Measurements from ENCODE around the gene TTR.

The TTR gene

DNA sequence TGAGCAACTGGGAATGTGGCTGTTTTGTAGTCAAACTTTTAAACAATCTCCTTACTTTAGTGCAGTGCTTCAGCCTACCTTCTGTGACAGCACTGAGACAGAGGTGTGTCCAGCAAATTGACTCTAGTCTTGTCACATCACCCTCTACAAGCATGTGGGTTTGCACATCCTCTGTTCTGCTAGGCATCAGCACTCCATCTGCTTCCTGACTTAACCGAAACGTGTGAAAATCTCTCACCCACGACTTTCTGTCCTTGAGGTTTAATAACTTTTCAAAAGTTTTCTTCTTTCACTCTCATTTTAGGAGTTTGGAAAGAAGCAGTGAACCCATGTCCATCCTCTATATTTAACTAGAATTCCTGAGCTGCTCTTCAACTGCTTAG is 42.6 kb downstream of the TTR start:
- Histone ChIP-seq H3K14ac (ENCODE audit: low read length) (no peak overlapping the region), H2AK5ac (ENCODE audit: low read depth, low read length) (no peak overlapping the region), H4K8ac (ENCODE audit: low read depth, low read length) (no peak overlapping the region), H2BK15ac (ENCODE audit: low read length) (no peak overlapping the region), H3K27ac (replicated peaks; ENCODE audit: low read length) (no peak overlapping the region), H3K36me3 (replicated peaks in 1 of 2; ENCODE audit: control insufficient read depth in 2 of 2, insufficient read depth in 2 of 2, low read length in 2 of 2) (peaks cover 4 to 28% of the 10 kb centered on the region in 2 donors), H3K18ac (ENCODE audit: low read length) (no peak overlapping the region), H2BK5ac (ENCODE audit: low read length) (no peak overlapping the region), H3K4ac (ENCODE audit: low read length) (no peak overlapping the region), H3K4me1 (ENCODE audit: control insufficient read depth in 2 of 2, insufficient read depth in 1 of 2, low read depth in 1 of 2, low read length in 2 of 2) (no peaks in the 10 kb centered on the region), H3K9ac (ENCODE audit: low read depth, low read length, poor library complexity) (no peak overlapping the region), H3K79me1 (ENCODE audit: low read depth, low read length) (no peaks in the 10 kb centered on the region), H3K9me3 (replicated peaks in 1 of 2; ENCODE audit: control insufficient read depth in 2 of 2, insufficient read depth in 1 of 2, low read depth in 1 of 2, low read length in 2 of 2) (peaks cover 0 to 5% of the 10 kb centered on the region in 2 donors), H3K4me3 (ENCODE audit: low read length in 2 of 2) (no peak overlapping the region), H3K27me3 (ENCODE audit: control insufficient read depth in 3 of 3, insufficient read depth in 3 of 3, low read depth in 1 of 3, low read length in 3 of 3) (no peaks in the 10 kb centered on the region), H3K4me2 (ENCODE audit: insufficient read depth, low read length, poor library complexity, severe bottlenecking) (no peak overlapping the region), H2BK12ac (ENCODE audit: low read length) (no peak overlapping the region), H2AFZ (ENCODE audit: low read length) (no peak overlapping the region), H4K91ac (ENCODE audit: low read depth, low read length, poor library complexity) (no peak overlapping the region), H2BK120ac (ENCODE audit: low read depth, low read length) (no peak overlapping the region), H3K23ac (ENCODE audit: low read depth, low read length, poor library complexity) (no peak overlapping the region)
- WGBS, 2 donors (ENCODE audit: extremely low coverage in 2 of 2, insufficient read length in 2 of 2, insufficient replicate concordance in 1 of 2) = no CpG with 5 or more reads among the region's 3 CpGs
- DNase-seq (ENCODE audit: low spot score) = no peak

DNA sequence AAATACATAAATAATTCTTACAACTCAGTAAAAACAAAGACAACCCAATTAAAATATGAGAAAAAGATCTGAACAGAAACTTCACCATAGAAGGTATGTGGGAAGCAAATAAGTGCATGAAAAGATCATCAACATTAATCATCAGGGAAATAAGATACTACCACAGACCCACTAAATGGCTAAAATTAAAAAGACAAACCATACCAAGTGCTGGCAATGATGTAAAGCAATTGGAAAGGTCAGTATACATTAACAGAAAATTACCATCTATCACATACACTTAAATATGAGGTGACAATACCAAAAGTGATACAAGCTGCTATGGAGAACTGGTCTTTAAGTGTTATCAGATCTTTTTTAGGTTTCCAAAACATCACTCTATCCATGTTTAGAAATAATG is 44.7 kb downstream of the TTR start:
- Histone ChIP-seq H3K9ac (ENCODE audit: low read depth, low read length, poor library complexity) (no peak overlapping the region), H3K23ac (ENCODE audit: low read depth, low read length, poor library complexity) (no peak overlapping the region), H3K4ac (ENCODE audit: low read length) (no peak overlapping the region), H3K27ac (replicated peaks; ENCODE audit: low read length) (no peak overlapping the region), H4K8ac (ENCODE audit: low read depth, low read length) (no peak overlapping the region), H3K4me1 (ENCODE audit: control insufficient read depth in 2 of 2, insufficient read depth in 1 of 2, low read depth in 1 of 2, low read length in 2 of 2) (no peaks in the 10 kb centered on the region), H2BK120ac (ENCODE audit: low read depth, low read length) (no peak overlapping the region), H2AFZ (ENCODE audit: low read length) (no peak overlapping the region), H3K27me3 (ENCODE audit: control insufficient read depth in 3 of 3, insufficient read depth in 3 of 3, low read depth in 1 of 3, low read length in 3 of 3) (no peaks in the 10 kb centered on the region), H4K91ac (ENCODE audit: low read depth, low read length, poor library complexity) (no peak overlapping the region), H2BK5ac (ENCODE audit: low read length) (no peak overlapping the region), H2AK5ac (ENCODE audit: low read depth, low read length) (no peak overlapping the region), H3K79me1 (ENCODE audit: low read depth, low read length) (no peaks in the 10 kb centered on the region), H3K4me2 (ENCODE audit: insufficient read depth, low read length, poor library complexity, severe bottlenecking) (no peak overlapping the region), H3K9me3 (replicated peaks in 1 of 2; ENCODE audit: control insufficient read depth in 2 of 2, insufficient read depth in 1 of 2, low read depth in 1 of 2, low read length in 2 of 2) (peaks cover 0 to 5% of the 10 kb centered on the region in 2 donors), H2BK15ac (ENCODE audit: low read length) (no peak overlapping the region), H3K18ac (ENCODE audit: low read length) (no peak overlapping the region), H3K36me3 (replicated peaks in 1 of 2; ENCODE audit: control insufficient read depth in 2 of 2, insufficient read depth in 2 of 2, low read length in 2 of 2) (peaks cover 0 to 21% of the 10 kb centered on the region in 2 donors), H3K14ac (ENCODE audit: low read length) (no peak overlapping the region), H2BK12ac (ENCODE audit: low read length) (no peak overlapping the region), H3K4me3 (ENCODE audit: low read length in 2 of 2) (no peak overlapping the region)
- DNase-seq (ENCODE audit: low spot score) = no peak

DNA sequence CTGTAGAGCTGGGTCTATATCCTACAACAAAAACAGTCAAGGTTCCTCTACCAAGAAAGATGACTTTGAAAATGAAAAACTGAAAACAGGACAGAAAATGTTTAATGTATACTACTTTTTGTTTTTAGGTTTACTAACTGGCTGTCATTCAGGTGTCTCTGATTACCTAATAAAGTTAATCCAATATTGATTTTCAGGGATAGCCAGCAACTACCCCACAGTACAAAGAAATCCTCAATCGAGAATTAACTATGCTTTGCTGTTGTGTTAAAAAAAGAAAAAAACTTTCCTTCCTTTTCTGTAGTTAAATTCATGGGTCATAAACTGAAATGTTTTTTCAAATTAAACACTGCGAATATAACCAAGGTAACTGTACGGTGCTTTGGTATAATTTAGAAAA is 45.8 kb downstream of the TTR start:
- Histone ChIP-seq H3K23ac (ENCODE audit: low read depth, low read length, poor library complexity) (no peak overlapping the region), H2BK5ac (ENCODE audit: low read length) (no peak overlapping the region), H3K27ac (replicated peaks; ENCODE audit: low read length) (no peak overlapping the region), H3K9me3 (replicated peaks in 1 of 2; ENCODE audit: control insufficient read depth in 2 of 2, insufficient read depth in 1 of 2, low read depth in 1 of 2, low read length in 2 of 2) (peaks cover 0 to 5% of the 10 kb centered on the region in 2 donors), H3K9ac (ENCODE audit: low read depth, low read length, poor library complexity) (no peak overlapping the region), H2AFZ (ENCODE audit: low read length) (no peak overlapping the region), H2AK5ac (ENCODE audit: low read depth, low read length) (no peak overlapping the region), H3K27me3 (ENCODE audit: control insufficient read depth in 3 of 3, insufficient read depth in 3 of 3, low read depth in 1 of 3, low read length in 3 of 3) (no peaks in the 10 kb centered on the region), H3K14ac (ENCODE audit: low read length) (no peak overlapping the region), H4K8ac (ENCODE audit: low read depth, low read length) (no peak overlapping the region), H2BK15ac (ENCODE audit: low read length) (no peak overlapping the region), H3K4me1 (ENCODE audit: control insufficient read depth in 2 of 2, insufficient read depth in 1 of 2, low read depth in 1 of 2, low read length in 2 of 2) (no peaks in the 10 kb centered on the region), H3K4me2 (ENCODE audit: insufficient read depth, low read length, poor library complexity, severe bottlenecking) (no peak overlapping the region), H2BK120ac (ENCODE audit: low read depth, low read length) (no peak overlapping the region), H3K4ac (ENCODE audit: low read length) (no peak overlapping the region), H3K18ac (ENCODE audit: low read length) (no peak overlapping the region), H3K36me3 (replicated peaks in 1 of 2; ENCODE audit: control insufficient read depth in 2 of 2, insufficient read depth in 2 of 2, low read length in 2 of 2) (peaks cover 0 to 23% of the 10 kb centered on the region in 2 donors), H4K91ac (ENCODE audit: low read depth, low read length, poor library complexity) (no peak overlapping the region), H3K4me3 (ENCODE audit: low read length in 2 of 2) (no peak overlapping the region), H3K79me1 (ENCODE audit: low read depth, low read length) (no peaks in the 10 kb centered on the region), H2BK12ac (ENCODE audit: low read length) (no peak overlapping the region)
- no peak for DNase-seq (ENCODE audit: low spot score)
- WGBS, 2 donors (ENCODE audit: extremely low coverage in 2 of 2, insufficient read length in 2 of 2, insufficient replicate concordance in 1 of 2) = no CpG with 5 or more reads among the region's 3 CpGs

DNA sequence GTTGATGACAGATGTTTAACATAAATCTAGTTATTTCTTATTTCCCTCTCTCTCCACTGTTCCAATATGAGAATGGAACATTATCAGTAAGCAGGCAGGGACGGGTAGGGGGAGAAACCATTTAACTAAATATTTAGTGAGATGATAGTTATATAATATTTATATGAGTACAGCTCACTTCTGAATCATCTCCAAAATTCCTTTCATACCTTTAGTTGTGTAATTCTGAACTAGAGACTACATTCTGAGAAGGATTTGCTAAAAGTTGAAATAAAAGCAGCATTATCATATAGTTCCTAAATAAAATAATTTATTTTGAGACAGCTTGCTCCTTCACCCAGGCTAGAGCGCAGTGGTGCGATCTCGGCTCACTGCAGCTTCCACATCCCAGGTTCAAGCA is 51.3 kb downstream of the TTR start:
- H3K23ac ChIP-seq (ENCODE audit: low read depth, low read length, poor library complexity) = no peak overlapping the region
- H3K4me2 ChIP-seq (ENCODE audit: insufficient read depth, low read length, poor library complexity, severe bottlenecking) = no peak overlapping the region
- H3K79me1 ChIP-seq (ENCODE audit: low read depth, low read length) = no peaks in the 10 kb centered on the region
- no peak overlapping the region for H3K9ac ChIP-seq (ENCODE audit: low read depth, low read length, poor library complexity)
- no peak overlapping the region for H4K91ac ChIP-seq (ENCODE audit: low read depth, low read length, poor library complexity)
- no peak overlapping the region for H3K4ac ChIP-seq (ENCODE audit: low read length)
- H3K4me1 ChIP-seq (ENCODE audit: control insufficient read depth in 2 of 2, insufficient read depth in 1 of 2, low read depth in 1 of 2, low read length in 2 of 2) = peaks cover 0 to 2% of the 10 kb centered on the region in 2 donors
- no peak overlapping the region for H2BK12ac ChIP-seq (ENCODE audit: low read length)
- H3K9me3 ChIP-seq (replicated peaks in 1 of 2; ENCODE audit: control insufficient read depth in 2 of 2, insufficient read depth in 1 of 2, low read depth in 1 of 2, low read length in 2 of 2) = no peaks in the 10 kb centered on the region
- H2AFZ ChIP-seq (ENCODE audit: low read length) = no peak overlapping the region
- H3K27ac ChIP-seq (replicated peaks; ENCODE audit: low read length) = no peak overlapping the region
- H2BK15ac ChIP-seq (ENCODE audit: low read length) = no peak overlapping the region
- H3K36me3 ChIP-seq (replicated peaks in 1 of 2; ENCODE audit: control insufficient read depth in 2 of 2, insufficient read depth in 2 of 2, low read length in 2 of 2) = peaks cover 0 to 7% of the 10 kb centered on the region in 2 donors
- no peak overlapping the region for H2BK5ac ChIP-seq (ENCODE audit: low read length)
- no peak overlapping the region for H3K18ac ChIP-seq (ENCODE audit: low read length)
- no peak overlapping the region for H2BK120ac ChIP-seq (ENCODE audit: low read depth, low read length)
- H2AK5ac ChIP-seq (ENCODE audit: low read depth, low read length) = no peak overlapping the region
- no peak overlapping the region for H4K8ac ChIP-seq (ENCODE audit: low read depth, low read length)
- no CpG with 5 or more reads among the region's 4 CpGs for WGBS, 2 donors (ENCODE audit: extremely low coverage in 2 of 2, insufficient read length in 2 of 2, insufficient replicate concordance in 1 of 2)
- peaks cover 0 to 2% (median 0%) of the 10 kb centered on the region in 3 experiments for H3K27me3 ChIP-seq (ENCODE audit: control insufficient read depth in 3 of 3, insufficient read depth in 3 of 3, low read depth in 1 of 3, low read length in 3 of 3)
- no peak overlapping the region for H3K14ac ChIP-seq (ENCODE audit: low read length)
- H3K4me3 ChIP-seq (ENCODE audit: low read length in 2 of 2) = no peak overlapping the region
- DNase-seq (ENCODE audit: low spot score) = no peak

Data from neuronal stem cell (in vitro differentiated cells).